ENCODE measurements around the gene ELP1.

DNA sequence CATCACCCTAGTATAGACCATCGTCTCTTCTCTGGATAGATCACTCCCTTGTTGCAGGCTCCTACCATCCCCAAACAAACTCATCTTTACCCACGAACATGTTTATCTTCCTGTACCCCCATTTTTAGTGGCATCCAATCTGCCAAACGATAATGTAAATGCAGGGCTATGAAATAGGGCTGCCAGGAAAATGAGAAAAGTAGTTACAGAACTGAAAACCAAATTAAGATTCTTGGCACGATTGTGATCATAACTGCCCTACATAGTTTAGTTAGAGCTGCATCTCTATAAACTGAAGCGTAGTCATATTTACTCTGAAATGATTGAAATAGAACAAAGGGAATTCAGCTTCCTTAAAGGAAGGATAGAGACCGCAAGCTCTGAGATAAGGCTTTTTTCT, 26.4 kb upstream of the ELP1 start:
- TF ChIP-seq CTCF (optimal IDR thresholded peaks at IDR 0.05 in 1 of 3, IDR thresholded peaks at IDR 0.05 in 1 of 3, conservative IDR thresholded peaks at IDR 0.05 in 1 of 3; ENCODE audit: extremely low read depth in 1 of 3, insufficient read depth in 2 of 3, low read length in 3 of 3), result no peak
- no peak for TF ChIP-seq EZH2 (IDR thresholded peaks at IDR 0.05; ENCODE audit: low read length)
